BE2C (cell line): ENCODE measurements around the gene MYH9.

ENCODE experiments used
- DNase-seq: peaks from one replicate; pipeline ENCODE4 v3.0.0-alpha.2; 2020
- H3K27me3 ChIP-seq: fragments of 250-450 bp; sonication (Bioruptor Pico); 2 replicates; pipeline ENCODE4 v1.5.1; 2020; ENCODE audit warnings: mild to moderate bottlenecking
- H3K36me3 ChIP-seq: fragments of 250-450 bp; sonication (Bioruptor Pico); 2 replicates; pipeline ENCODE4 v1.5.1; 2020; ENCODE audit warnings: mild to moderate bottlenecking
- H3K4me1 ChIP-seq: fragments of 250-450 bp; sonication (Bioruptor Pico); 2 replicates; pipeline ENCODE4 v1.5.1; 2020
- H3K4me3 ChIP-seq: 2 replicates; pipeline ENCODE4 v1.5.1; 2011; ENCODE audit warnings: low read depth, low read length
- H3K9me3 ChIP-seq: fragments of 250-450 bp; sonication (Bioruptor Pico); 2 replicates; pipeline ENCODE4 v1.5.1; 2020
- CTCF ChIP-seq: IDR thresholded peaks from 2 replicates; pipeline ENCODE4 v1.5.1; 2012; ENCODE audit warnings: mild to moderate bottlenecking, low read depth, low read length

MYH9 gene

GRCh38 chr22:36328635-36329253, 59.0 kb downstream of the MYH9 start:
- Histone ChIP-seq H3K4me3 (no peak overlapping the region), H3K4me1 (peaks cover 48% of the 10 kb centered on the region), H3K36me3 (peaks cover 43% of the 10 kb centered on the region), H3K9me3 (no peaks in the 10 kb centered on the region), H3K27me3 (no peaks in the 10 kb centered on the region)
- peak; percentile 65 for DNase-seq
- no peak for TF ChIP-seq CTCF

- H3K36me3 ChIP-seq: peaks cover 46% of the 10 kb centered on the region
- DNase-seq: no peak
- no peaks in the 10 kb centered on the region for H3K9me3 ChIP-seq
- H3K27me3 ChIP-seq: no peaks in the 10 kb centered on the region
- TF ChIP-seq CTCF: no peak
- H3K4me1 ChIP-seq: peaks cover 47% of the 10 kb centered on the region
- no peak overlapping the region for H3K4me3 ChIP-seq
These were observed 59.7 kb downstream of the MYH9 start for GRCh38 chr22:36327922-36328551.

- DNase-seq: no peak
- H3K36me3 ChIP-seq: peaks cover 57% of the 10 kb centered on the region
- H3K27me3 ChIP-seq: no peaks in the 10 kb centered on the region
- H3K4me3 ChIP-seq: no peak overlapping the region
- no peaks in the 10 kb centered on the region for H3K9me3 ChIP-seq
- peaks cover 33% of the 10 kb centered on the region for H3K4me1 ChIP-seq
- no peak for TF ChIP-seq CTCF
These were observed 61.3 kb downstream of the MYH9 start for GRCh38 chr22:36326178-36327161.

- Histone ChIP-seq H3K27me3 (no peaks in the 10 kb centered on the region), H3K9me3 (no peaks in the 10 kb centered on the region), H3K4me3 (no peak overlapping the region), H3K36me3 (peaks cover 53% of the 10 kb centered on the region), H3K4me1 (peaks cover 24% of the 10 kb centered on the region)
- no peak for TF ChIP-seq CTCF
- no peak for DNase-seq
These were observed 62.4 kb downstream of the MYH9 start for GRCh38 chr22:36325154-36326031.

GRCh38 chr22:36324414-36324813, 63.4 kb downstream of the MYH9 start:
- peaks cover 62% of the 10 kb centered on the region for H3K36me3 ChIP-seq
- DNase-seq: no peak
- TF ChIP-seq CTCF: no peak
- H3K27me3 ChIP-seq: no peaks in the 10 kb centered on the region
- no peaks in the 10 kb centered on the region for H3K9me3 ChIP-seq
- H3K4me1 ChIP-seq: peaks cover 15% of the 10 kb centered on the region
- H3K4me3 ChIP-seq: no peak overlapping the region
